Stimulated activated CD4-positive, alpha-beta T cell treated with anti-CD3 and anti-CD28 coated beads, Interleukin-2, amount 100 ng/mL, for 48 hours (primary cell): ENCODE results near the gene DNAH1.
"Not testable (repeated sequence)": the region's sequence is repeated elsewhere in the genome, so short reads cannot be mapped to it uniquely, and the experiment has no call there.

Experiments
- DNase-seq, 2 donors: peaks; one replicate each; pipeline ENCODE4 v3.0.0-alpha.2; 2020

Gene DNAH1

DNA sequence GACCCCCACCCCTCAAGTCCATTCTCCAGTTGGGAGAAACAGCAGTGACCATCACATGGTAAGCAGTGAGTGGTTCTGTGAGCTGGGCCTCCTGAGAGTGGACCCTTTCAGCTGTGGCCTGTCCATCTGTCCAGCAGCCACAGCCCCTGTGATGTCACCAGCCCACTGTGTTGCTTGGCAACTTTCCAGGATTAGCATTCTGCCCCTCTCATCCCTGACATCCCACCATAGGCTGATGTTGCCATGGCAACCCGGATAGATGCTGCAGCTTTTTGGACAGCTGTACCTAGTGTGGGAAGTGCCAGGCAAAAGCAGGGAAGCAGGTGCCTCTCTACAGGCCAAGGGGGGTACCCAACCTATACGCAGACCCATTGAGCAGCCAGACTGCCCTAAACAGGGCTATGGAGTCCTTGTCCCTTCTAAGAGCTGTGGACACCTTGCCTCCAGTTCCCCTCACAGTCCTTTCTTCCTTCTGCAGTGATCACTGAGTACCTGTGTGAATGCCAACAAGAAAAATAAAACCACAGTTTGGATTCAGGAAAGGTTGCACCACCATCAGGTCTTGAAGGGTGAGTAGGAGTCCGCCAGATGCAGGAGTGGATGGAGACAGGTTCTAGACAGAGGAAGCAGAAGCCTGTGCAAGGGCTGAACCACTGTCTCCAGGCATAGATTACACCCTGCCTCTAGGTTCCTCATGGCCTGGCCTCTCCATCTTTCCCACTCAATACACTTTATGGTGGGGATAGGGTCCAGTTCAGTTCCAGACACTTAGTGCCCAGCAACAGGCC lies at the start of gene DNAH1:
Gene DNAH1 (plus strand): TSS at position 343 of the 788 bp plus-strand sequence. CDS start 6,124 bp downstream, outside the sequence.
- no peak for DNase-seq

- DNase-seq = no peak
Measured at GRCh38 chr3:52268036-52268435, 48.1 kb upstream of the DNAH1 start.

DNA sequence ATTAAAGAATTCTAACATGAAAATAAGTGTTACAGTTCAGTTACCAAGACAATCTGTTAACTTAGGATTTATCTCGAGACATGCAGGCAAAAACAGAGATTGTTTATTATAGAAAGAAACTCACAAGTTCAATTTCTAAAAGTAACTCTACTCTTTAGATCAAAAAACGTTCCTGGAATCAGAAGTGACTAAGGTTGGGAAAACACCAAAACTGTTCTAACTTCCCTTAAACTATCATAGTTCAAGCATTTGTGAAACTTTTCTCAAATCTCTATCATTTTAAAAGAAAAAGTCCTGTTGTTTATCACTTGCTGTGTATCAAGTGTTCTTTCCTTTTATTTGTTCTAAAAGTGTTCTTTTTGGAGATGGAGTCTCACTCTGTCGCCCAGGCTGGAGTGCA lies 46.3 kb upstream of the DNAH1 start:
- no peak for DNase-seq

DNA sequence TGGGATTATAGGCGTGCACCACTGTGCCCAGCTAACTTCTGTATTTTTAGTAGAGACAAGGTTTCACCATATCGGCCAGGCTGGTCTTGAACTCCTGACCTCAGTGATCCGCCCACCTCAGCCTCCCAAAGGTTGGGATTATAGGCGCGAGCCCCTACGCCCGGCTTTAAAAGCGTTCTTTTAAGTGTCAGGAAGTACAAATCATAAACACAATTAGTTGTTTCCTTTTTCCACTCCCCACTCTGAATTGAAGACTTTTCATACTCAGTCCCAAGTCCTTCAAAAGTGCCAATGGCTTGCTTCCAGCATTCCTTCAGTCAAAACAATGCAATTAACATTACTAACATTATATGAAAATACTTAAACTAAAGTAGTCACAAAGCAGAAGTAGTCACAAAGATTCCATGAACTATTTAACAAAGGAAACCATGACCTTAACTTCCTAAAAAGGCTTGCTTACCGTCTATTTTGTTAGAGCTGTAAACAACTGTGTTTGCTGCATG lies 45.8 kb upstream of the DNAH1 start:
- no peak for DNase-seq

- not testable (repeated sequence) for DNase-seq
Measured at GRCh38 chr3:52272172-52272571, 43.9 kb upstream of the DNAH1 start.

- DNase-seq = no peak
Measured at GRCh38 chr3:52272831-52273230, 43.3 kb upstream of the DNAH1 start.

GRCh38 chr3:52274781-52275180 lies 41.3 kb upstream of the DNAH1 start:
- not testable (repeated sequence) for DNase-seq

- peak; percentile 73 to 74 for DNase-seq
Measured at GRCh38 chr3:52277071-52277964, 38.8 kb upstream of the DNAH1 start.

- peak; percentile 59 to 65 for DNase-seq
Measured at GRCh38 chr3:52277972-52278509, 38.1 kb upstream of the DNAH1 start.

- DNase-seq = peak; percentile 99
Measured at GRCh38 chr3:52278510-52279069, 37.5 kb upstream of the DNAH1 start, which contains the start of gene WDR82. TSS of gene WDR82 (minus strand) at chr3:52278649. CDS start at chr3:52278361, 288 bp downstream.

DNA sequence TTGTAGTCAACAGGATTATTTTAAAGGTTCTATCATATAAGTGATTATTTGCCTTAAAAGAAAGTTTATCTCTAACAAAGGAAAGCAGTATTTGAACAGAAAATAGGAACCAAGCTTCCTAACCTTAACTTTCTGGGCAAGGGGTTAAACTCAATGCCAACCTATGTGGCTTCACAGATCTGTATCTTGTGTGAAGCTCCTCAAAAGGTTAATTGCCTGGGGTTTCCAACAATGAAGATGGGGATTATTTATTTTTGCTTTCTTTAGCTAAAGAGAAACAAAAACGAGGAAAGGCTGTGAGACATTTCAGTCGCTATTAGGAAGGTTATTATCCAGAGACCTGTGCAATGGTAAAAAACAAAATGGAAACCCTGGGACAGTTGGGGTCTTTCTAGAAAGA lies 36.5 kb upstream of the DNAH1 start:
- no peak for DNase-seq

DNA sequence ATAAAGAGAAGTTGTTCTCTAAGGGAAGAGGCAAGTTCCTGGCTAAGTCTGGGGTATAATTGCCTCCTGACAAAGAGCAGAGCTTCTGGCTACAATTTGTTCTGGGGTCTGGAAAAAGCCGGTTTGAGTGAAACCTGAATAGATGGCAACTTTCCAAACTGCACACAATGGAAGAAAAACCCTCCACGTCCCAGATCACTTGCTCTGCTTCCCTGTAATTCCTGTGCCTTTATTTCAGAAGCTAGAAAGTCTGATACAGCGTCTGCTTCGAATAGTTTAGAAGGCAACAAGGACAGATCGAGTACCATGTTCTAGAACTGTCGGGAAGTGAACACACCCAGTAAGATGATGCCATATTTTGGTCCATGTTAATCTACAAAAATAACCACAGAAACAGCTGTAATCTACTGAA lies 36.1 kb upstream of the DNAH1 start:
- DNase-seq = no peak

DNA sequence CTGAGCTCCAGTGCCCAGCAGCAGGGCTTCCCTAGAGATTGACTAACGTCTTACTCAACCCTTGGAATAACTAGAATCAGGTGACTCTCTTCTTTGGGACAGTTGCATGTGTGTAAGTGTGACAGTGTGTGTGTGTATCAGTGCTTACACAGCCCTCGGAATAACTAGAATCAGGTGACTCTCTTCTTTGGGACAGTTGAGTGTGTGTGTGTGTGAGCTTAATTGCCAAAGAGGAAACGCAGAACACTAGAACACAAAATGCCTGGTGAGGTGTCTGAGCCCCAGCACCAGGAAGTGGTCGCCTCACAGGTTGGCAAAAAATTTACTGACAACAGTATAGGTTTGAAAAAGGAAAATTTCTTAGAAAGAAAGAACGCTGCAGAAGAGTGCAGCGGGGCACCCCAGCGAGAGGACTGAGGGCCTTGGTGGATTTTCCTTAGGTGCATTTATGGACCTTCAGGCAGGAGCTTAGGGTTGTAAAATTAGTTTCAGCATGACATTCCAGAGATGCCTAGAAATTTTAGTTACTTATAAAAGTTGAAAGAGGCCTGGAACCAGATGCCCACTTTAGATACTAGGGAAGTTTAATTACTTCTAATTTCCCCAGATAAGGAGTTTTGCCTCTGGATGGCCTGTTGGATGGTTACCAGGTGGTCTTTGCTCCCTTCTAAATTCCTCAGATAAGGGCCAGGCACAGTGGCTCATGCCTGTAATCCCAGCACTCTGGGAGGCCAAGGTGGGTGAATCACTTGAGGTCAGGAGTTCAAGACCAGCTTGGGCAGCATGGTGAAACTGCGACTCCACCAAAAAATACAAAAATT lies 33.9 kb upstream of the DNAH1 start:
- DNase-seq = no peak

DNA sequence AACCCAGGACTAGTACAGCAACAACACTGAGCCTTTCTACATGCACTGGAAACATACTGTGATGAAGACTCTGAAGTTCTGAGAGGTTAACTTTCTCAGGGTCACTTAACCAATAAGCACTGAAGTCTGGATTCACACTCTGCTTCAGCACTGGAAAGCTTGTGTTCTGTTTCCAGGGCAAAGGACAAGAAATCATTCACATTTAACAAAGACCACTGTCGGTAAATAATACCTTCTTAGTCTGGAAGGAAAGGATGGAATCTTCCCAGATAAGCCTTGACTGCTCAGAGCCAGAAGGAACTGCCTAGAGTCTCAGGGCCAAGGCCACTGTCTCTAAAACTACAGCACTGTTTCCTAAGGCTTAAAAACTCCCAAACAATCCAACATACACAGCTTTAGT lies 32.8 kb upstream of the DNAH1 start:
- DNase-seq = no peak

GRCh38 chr3:52284051-52284450 lies 32.1 kb upstream of the DNAH1 start:
- not testable (repeated sequence) for DNase-seq

- no peak for DNase-seq
Measured at GRCh38 chr3:52286777-52287110, 29.4 kb upstream of the DNAH1 start.

- no peak for DNase-seq
Measured at GRCh38 chr3:52288674-52289073, 27.4 kb upstream of the DNAH1 start.

DNA sequence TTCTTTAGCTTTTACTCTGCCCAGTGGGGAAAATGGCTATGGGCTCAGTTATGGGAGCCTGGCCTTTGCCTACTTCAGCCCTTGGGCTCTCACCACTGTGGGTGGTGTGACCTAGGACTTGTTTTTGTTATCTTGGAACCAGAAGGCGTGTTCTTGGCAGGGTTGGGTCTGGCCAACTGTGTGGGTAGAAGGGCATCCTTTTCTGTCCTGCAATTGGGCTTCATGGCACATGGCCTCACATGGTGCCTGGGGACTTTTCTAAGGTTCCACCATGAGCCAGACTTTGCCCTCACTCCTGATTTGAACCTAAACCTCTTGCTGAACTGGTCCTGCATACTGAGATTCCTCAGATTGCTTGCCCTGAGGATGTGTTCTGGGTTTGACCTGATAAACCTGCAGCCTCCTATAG lies 26.8 kb upstream of the DNAH1 start:
- DNase-seq = no peak

DNA sequence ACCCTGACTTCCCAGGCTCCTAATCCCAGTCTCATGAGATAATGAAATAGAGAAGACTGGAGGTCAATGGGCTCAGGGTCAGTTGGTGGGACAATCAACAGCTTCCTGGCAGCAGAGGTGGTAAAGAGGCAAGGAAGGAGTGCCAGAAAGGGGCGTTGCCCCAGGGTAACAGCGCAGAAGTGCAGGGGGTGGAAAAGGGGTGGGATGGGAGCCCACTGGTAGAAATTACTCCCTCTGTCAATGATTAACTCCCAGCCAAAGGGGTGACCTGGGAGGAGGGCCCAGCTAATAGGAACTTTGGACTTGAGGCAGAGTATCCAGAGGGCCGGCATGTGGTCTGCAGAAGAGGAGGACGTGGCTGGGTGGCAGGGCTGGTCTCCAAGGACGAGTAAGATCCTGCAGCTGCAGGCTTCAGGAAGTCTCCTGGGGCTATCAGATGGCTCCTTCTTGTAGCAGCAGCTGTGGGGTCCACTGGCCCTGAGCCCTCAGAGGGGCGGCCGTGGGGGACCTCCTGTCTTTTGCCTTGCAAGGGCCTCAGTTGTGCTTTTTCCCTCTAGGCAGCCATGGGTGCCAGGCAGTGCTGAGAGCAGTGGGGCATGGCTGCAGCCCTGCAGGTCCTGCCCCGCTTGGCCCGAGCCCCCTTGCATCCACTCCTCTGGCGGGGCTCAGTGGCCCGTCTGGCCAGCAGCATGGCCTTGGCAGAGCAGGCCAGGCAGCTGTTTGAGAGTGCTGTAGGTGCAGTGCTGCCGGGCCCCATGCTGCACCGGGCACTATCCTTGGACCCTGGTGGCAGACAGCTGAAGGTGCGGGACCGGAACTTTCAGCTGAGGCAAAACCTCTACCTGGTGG lies 26.1 kb upstream of the DNAH1 start:
- DNase-seq = no peak

GRCh38 chr3:52290596-52291507 lies 25.3 kb upstream of the DNAH1 start:
- DNase-seq = no peak
